Astrocyte (in vitro differentiated cells and primary cell): ENCODE data around the gene EGFR. TPM values are rescaled to one million over a fixed set of nuclear protein-coding genes. Genes with fewer than 3 reads are reported as not detected.
A peak's percentile ranks its signal among the peaks of the same experiment; 100 is the strongest.

ENCODE experiments used
- DNase-seq: peaks from one replicate; pipeline ENCODE4 v3.0.0-alpha.2; 2010; ENCODE audit warnings: low read depth
- FAIRE-seq: peaks from 2 replicates; lab custom pipeline; 2011; peaks lifted over from hg19 to GRCh38; lab: Jason Lieb, UNC
- H2AFZ ChIP-seq: 2 replicates; pipeline ENCODE4 v1.6.0; 2012; ENCODE audit warnings: low read depth, low read length, inconsistent platforms
- H3K27ac ChIP-seq: 2 replicates; pipeline ENCODE4 v1.5.1; 2011; ENCODE audit warnings: low read depth, low read length, inconsistent platforms
- H3K27me3 ChIP-seq: 2 replicates; pipeline ENCODE4 v1.6.0; 2011; ENCODE audit warnings: low read length, inconsistent platforms; ENCODE audit not compliant: insufficient read depth
- H3K36me3 ChIP-seq: 2 replicates; pipeline ENCODE4 v1.5.1; 2011; ENCODE audit warnings: low read length, inconsistent platforms; ENCODE audit not compliant: insufficient read depth
- H3K4me1 ChIP-seq: 2 replicates; pipeline ENCODE4 v1.5.1; 2011; ENCODE audit warnings: low read length, inconsistent platforms; ENCODE audit not compliant: insufficient read depth
- H3K4me2 ChIP-seq: 2 replicates; pipeline ENCODE4 v1.6.0; 2012; ENCODE audit warnings: low read length, inconsistent platforms
- H3K4me3 ChIP-seq: 2 replicates; pipeline ENCODE4 v1.5.1; 2011; ENCODE audit warnings: low read depth, mild to moderate bottlenecking, low read length, inconsistent platforms; ENCODE audit not compliant: insufficient read depth
- H3K79me2 ChIP-seq: 2 replicates; pipeline ENCODE4 v1.6.0; 2012; ENCODE audit warnings: mild to moderate bottlenecking, low read length, inconsistent platforms; ENCODE audit not compliant: insufficient read depth
- H3K9ac ChIP-seq: 2 replicates; pipeline ENCODE4 v1.6.0; 2012; ENCODE audit warnings: mild to moderate bottlenecking, low read length, inconsistent platforms
- H3K9me3 ChIP-seq: 2 replicates; pipeline ENCODE4 v1.5.1; 2012; ENCODE audit warnings: low read depth, mild to moderate bottlenecking, low read length, inconsistent platforms; ENCODE audit not compliant: insufficient read depth
- H4K20me1 ChIP-seq: 2 replicates; pipeline ENCODE4 v1.6.0; 2012; ENCODE audit warnings: low read length, inconsistent platforms; ENCODE audit not compliant: insufficient read depth
- H3K27ac Mint-ChIP-seq: one replicate; pipeline ENCODE4 v1.8.0; 2021; ENCODE audit warnings: mild to moderate bottlenecking, mixed read lengths; ENCODE audit not compliant: unreplicated experiment
- H3K27me3 Mint-ChIP-seq: one replicate; pipeline ENCODE4 v1.8.0; 2021; ENCODE audit warnings: low read depth, mixed read lengths; ENCODE audit not compliant: unreplicated experiment
- H3K36me3 Mint-ChIP-seq: one replicate; pipeline ENCODE4 v1.8.0; 2021; ENCODE audit warnings: low read depth, mixed read lengths; ENCODE audit not compliant: unreplicated experiment
- H3K4me1 Mint-ChIP-seq: one replicate; pipeline ENCODE4 v1.8.0; 2021; ENCODE audit warnings: low read depth, mixed read lengths; ENCODE audit not compliant: unreplicated experiment
- H3K4me3 Mint-ChIP-seq: one replicate; pipeline ENCODE4 v1.8.0; 2021; ENCODE audit warnings: mild to moderate bottlenecking, moderate library complexity, mixed read lengths; ENCODE audit not compliant: unreplicated experiment
- H3K9me3 Mint-ChIP-seq: one replicate; pipeline ENCODE4 v1.8.0; 2021; ENCODE audit warnings: mild to moderate bottlenecking, mixed read lengths; ENCODE audit not compliant: unreplicated experiment
- EZH2 ChIP-seq: IDR thresholded peaks from 2 replicates; pipeline ENCODE4 v1.6.1; 2012; ENCODE audit warnings: mild to moderate bottlenecking, low read length, inconsistent platforms; ENCODE audit not compliant: insufficient read depth
- total RNA-seq: library from RNA; stranded (reverse); gene quantifications from 2 replicates; pipeline ENCODE4 v1.2.1, GENCODE V29; 2021
- TF ChIP-seq, protein P1 (sequence below): IDR thresholded peaks from 2 replicates; pipeline ENCODE4 v1.5.1; 2011; ENCODE audit warnings: low read depth, mild to moderate bottlenecking, inconsistent platforms, low read length, moderate library complexity; ENCODE audit not compliant: insufficient read depth

The EGFR gene
- total RNA-seq, 1 donor from 2014 or later: 27.3 TPM

DNA sequence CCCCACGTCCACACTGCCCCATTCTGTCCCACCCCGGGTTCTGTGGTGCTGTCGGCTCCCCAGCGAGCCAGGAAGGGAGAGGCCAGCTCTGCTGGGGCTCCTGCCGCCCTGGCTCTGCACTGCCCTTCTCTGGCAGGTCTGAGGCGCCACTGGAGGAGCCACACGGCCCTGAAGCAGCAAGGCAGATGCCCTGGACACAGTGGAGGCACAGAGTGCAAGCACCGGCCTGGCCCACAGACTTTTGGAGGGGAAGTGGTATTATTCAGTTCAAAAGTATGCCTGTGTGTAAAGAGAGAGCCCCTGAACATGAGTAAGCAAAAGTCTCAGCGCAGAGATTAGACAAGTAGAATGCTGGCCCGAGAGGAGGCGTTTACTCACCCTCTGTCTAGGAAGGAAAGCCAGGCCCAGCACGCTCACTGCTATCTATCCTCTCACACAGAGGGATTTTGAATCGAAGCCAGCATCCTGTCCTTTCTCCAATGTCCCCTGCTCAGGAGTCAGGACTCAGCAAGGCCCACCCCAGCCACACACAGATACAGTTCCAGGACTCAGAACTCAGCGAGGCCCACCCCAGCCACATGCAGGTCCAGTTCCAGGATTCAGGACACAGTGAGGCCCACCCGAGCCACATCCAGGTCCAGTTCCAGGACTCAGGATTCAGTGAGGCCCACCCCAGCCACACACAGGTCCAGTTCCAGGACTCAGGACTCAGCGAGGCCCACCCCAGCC, 115.0 kb downstream of the EGFR start:
- no peaks in the 10 kb centered on the region for H3K9me3 ChIP-seq
- H3K27ac Mint-ChIP-seq: peak overlapping the region; percentile 100
- H3K4me2 ChIP-seq: peak overlapping the region; percentile 81
- H3K9ac ChIP-seq: peak overlapping the region; percentile 92
- TF ChIP-seq, protein P1, sequence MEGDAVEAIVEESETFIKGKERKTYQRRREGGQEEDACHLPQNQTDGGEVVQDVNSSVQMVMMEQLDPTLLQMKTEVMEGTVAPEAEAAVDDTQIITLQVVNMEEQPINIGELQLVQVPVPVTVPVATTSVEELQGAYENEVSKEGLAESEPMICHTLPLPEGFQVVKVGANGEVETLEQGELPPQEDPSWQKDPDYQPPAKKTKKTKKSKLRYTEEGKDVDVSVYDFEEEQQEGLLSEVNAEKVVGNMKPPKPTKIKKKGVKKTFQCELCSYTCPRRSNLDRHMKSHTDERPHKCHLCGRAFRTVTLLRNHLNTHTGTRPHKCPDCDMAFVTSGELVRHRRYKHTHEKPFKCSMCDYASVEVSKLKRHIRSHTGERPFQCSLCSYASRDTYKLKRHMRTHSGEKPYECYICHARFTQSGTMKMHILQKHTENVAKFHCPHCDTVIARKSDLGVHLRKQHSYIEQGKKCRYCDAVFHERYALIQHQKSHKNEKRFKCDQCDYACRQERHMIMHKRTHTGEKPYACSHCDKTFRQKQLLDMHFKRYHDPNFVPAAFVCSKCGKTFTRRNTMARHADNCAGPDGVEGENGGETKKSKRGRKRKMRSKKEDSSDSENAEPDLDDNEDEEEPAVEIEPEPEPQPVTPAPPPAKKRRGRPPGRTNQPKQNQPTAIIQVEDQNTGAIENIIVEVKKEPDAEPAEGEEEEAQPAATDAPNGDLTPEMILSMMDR: no peak
- no peak for TF ChIP-seq EZH2
- H3K36me3 ChIP-seq: no peaks in the 10 kb centered on the region
- H4K20me1 ChIP-seq: no peaks in the 10 kb centered on the region
- DNase-seq: peak; percentile 99
- no peak overlapping the region for H3K4me3 ChIP-seq
- H3K4me3 Mint-ChIP-seq: peak overlapping the region; percentile 9
- no peak overlapping the region for H2AFZ ChIP-seq
- peaks cover 47% of the 10 kb centered on the region for H3K79me2 ChIP-seq
- peaks cover 51% of the 10 kb centered on the region for H3K4me1 Mint-ChIP-seq
- no peaks in the 10 kb centered on the region for H3K27me3 ChIP-seq
- H3K36me3 Mint-ChIP-seq: peaks cover 3% of the 10 kb centered on the region
- H3K4me1 ChIP-seq: peaks cover 60% of the 10 kb centered on the region
- peak overlapping the region; percentile 100 for H3K27ac ChIP-seq
- peak; percentile 98 for FAIRE-seq
- no peaks in the 10 kb centered on the region for H3K27me3 Mint-ChIP-seq
- H3K9me3 Mint-ChIP-seq: peaks cover 1% of the 10 kb centered on the region

DNA sequence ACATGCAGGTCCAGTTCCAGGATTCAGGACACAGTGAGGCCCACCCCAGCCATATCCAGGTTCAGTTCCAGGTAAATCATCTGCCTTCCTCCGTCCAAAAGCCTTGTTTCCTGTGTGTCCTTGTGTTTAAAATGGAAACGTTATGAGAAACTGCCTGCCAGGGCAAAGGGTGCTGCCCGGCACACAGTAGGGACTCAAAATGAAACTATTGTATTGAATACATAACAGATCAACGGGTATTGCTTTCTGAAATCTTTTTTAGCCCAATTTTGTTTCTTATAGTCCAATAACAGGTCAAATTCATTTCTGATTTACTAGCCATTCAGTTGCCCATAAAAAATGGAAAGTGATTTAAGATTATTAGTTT, 115.5 kb downstream of the EGFR start:
- peaks cover 45% of the 10 kb centered on the region for H3K4me1 Mint-ChIP-seq
- Histone ChIP-seq H3K27ac (peak overlapping the region; percentile 100), H4K20me1 (no peaks in the 10 kb centered on the region), H3K36me3 (no peaks in the 10 kb centered on the region), H3K9ac (peak overlapping the region; percentile 92), H3K4me1 (peaks cover 54% of the 10 kb centered on the region), H2AFZ (no peak overlapping the region), H3K79me2 (peaks cover 44% of the 10 kb centered on the region), H3K9me3 (no peaks in the 10 kb centered on the region), H3K27me3 (no peaks in the 10 kb centered on the region), H3K4me2 (peak overlapping the region; percentile 42), H3K4me3 (no peak overlapping the region)
- H3K27me3 Mint-ChIP-seq: no peaks in the 10 kb centered on the region
- no peak overlapping the region for H3K4me3 Mint-ChIP-seq
- peaks cover 3% of the 10 kb centered on the region for H3K36me3 Mint-ChIP-seq
- TF ChIP-seq EZH2: no peak
- TF ChIP-seq, protein P1: no peak
- peak overlapping the region; percentile 100 for H3K27ac Mint-ChIP-seq
- H3K9me3 Mint-ChIP-seq: peaks cover 1% of the 10 kb centered on the region
- DNase-seq: no peak
- FAIRE-seq: no peak

DNA sequence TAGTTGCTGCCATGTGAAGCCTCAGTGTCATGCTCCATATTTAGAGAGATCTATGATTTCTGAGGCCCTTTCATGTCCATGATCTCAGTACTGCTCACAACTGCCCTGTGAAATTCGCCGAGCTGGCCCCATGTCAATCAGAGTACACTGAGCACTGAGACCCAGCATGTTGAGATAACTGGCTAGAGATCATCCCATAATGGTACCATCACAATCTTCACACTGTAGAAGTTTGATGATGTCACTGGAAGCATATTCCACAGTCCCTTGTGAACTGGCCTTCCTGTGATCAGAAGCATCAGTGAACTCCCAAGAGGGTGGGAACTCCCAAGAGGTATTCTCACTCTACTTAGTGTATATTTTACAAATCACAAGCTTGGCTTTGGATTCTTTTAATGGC, 116.0 kb downstream of the EGFR start:
- peak overlapping the region; percentile 100 for H3K27ac Mint-ChIP-seq
- H3K79me2 ChIP-seq: peaks cover 42% of the 10 kb centered on the region
- peak overlapping the region; percentile 100 for H3K27ac ChIP-seq
- H3K36me3 Mint-ChIP-seq: peaks cover 3% of the 10 kb centered on the region
- peaks cover 41% of the 10 kb centered on the region for H3K4me1 Mint-ChIP-seq
- H3K9me3 Mint-ChIP-seq: peaks cover 1% of the 10 kb centered on the region
- peak overlapping the region; percentile 92 for H3K9ac ChIP-seq
- H2AFZ ChIP-seq: no peak overlapping the region
- no peaks in the 10 kb centered on the region for H4K20me1 ChIP-seq
- H3K36me3 ChIP-seq: no peaks in the 10 kb centered on the region
- H3K4me1 ChIP-seq: peaks cover 50% of the 10 kb centered on the region
- no peak overlapping the region for H3K4me3 Mint-ChIP-seq
- no peak overlapping the region for H3K4me2 ChIP-seq
- no peaks in the 10 kb centered on the region for H3K27me3 ChIP-seq
- DNase-seq (no peak), FAIRE-seq (peak; percentile 13)
- H3K27me3 Mint-ChIP-seq: no peaks in the 10 kb centered on the region
- TF ChIP-seq EZH2: no peak
- TF ChIP-seq, protein P1: no peak
- H3K9me3 ChIP-seq: no peaks in the 10 kb centered on the region
- H3K4me3 ChIP-seq: no peak overlapping the region
